Lower lobe of right lung (tissue), 2 donors: ENCODE results near the gene LILRA2. TPM values are rescaled to one million over a fixed set of nuclear protein-coding genes. Genes with fewer than 3 reads are reported as not detected.
A peak's percentile ranks its signal among the peaks of the same experiment; 100 is the strongest.
"Not testable (repeated sequence)": the region's sequence is repeated elsewhere in the genome, so short reads cannot be mapped to it uniquely, and the experiment has no call there.

Experiments
- ATAC-seq, 2 donors: fragments of 200-7000 bp; cut with Tn5 transposase; one replicate each; pipeline ENCODE4 v1.9.1; 2020 to 2022; ENCODE audit warnings: mild to moderate bottlenecking in 2 of 2, moderate library complexity in 2 of 2
- DNase-seq: peaks from one replicate; pipeline ENCODE4 v3.0.0-alpha.2; 2020
- H3K27ac ChIP-seq: fragments of 200-600 bp; one replicate; pipeline ENCODE4 v1.8.0; 2022
- H3K27me3 ChIP-seq: fragments of 200-600 bp; one replicate; pipeline ENCODE4 v1.8.0; 2022; ENCODE audit warnings: low read depth
- H3K36me3 ChIP-seq: fragments of 200-600 bp; one replicate; pipeline ENCODE4 v1.8.0; 2022; ENCODE audit warnings: mild to moderate bottlenecking
- H3K4me1 ChIP-seq: fragments of 200-600 bp; one replicate; pipeline ENCODE4 v1.8.0; 2022
- H3K4me3 ChIP-seq: fragments of 200-600 bp; one replicate; pipeline ENCODE4 v1.8.0; 2022; ENCODE audit warnings: mild to moderate bottlenecking
- H3K9me3 ChIP-seq: fragments of 200-600 bp; one replicate; pipeline ENCODE4 v1.8.0; 2022
- CTCF ChIP-seq: fragments of 200-600 bp; IDR thresholded peaks from one replicate; pipeline ENCODE4 v1.8.0; 2022; ENCODE audit warnings: antibody characterized with exemption, mild to moderate bottlenecking
- intact Hi-C: fragments of 100-400 bp; cut with DNase I; formaldehyde crosslinking; loops from one replicate; pipeline ENCODE4 v1.11.0; 2022
- total RNA-seq: library from RNA; stranded (reverse); fragmentation: NEBNext Ultra II Directional; extraction: Animal tissue kit (Norgen Biotek cat#: 25700); gene quantifications from one replicate; pipeline ENCODE4 v1.2.1, GENCODE V29; 2021
- donor health status: DM: no; HTN: yes; CAD: no; lungs with severe emphysema.

The LILRA2 gene
- total RNA-seq, 1 donor from 2014 or later, result 25.3 TPM

- DNase-seq, result no peak
- Histone ChIP-seq H3K27ac (no peak overlapping the region), H3K27me3 (peaks cover 7% of the 10 kb centered on the region), H3K4me1 (no peaks in the 10 kb centered on the region), H3K36me3 (no peaks in the 10 kb centered on the region), H3K9me3 (no peaks in the 10 kb centered on the region), H3K4me3 (no peak overlapping the region)
- no peak for TF ChIP-seq CTCF
- ATAC-seq, result no peak
- intact Hi-C loops, result no loop called here
These were observed 2.9 kb downstream of the LILRA2 start for GRCh38 chr19:54576411-54576976.

GRCh38 chr19:54577334-54577733, 3.7 kb downstream of the LILRA2 start:
- H3K36me3 ChIP-seq, result no peaks in the 10 kb centered on the region
- no peak overlapping the region for H3K27ac ChIP-seq
- no peak for ATAC-seq
- no peak for DNase-seq
- no peak overlapping the region for H3K4me3 ChIP-seq
- TF ChIP-seq CTCF, result no peak
- peaks cover 4% of the 10 kb centered on the region for H3K27me3 ChIP-seq
- intact Hi-C loops, result no loop called here
- no peaks in the 10 kb centered on the region for H3K4me1 ChIP-seq
- H3K9me3 ChIP-seq, result no peaks in the 10 kb centered on the region

- not testable (repeated sequence) for H3K36me3 ChIP-seq
These were observed 4.7 kb downstream of the LILRA2 start for GRCh38 chr19:54578268-54578667.

GRCh38 chr19:54586397-54586796, 12.8 kb downstream of the LILRA2 start:
- ATAC-seq (no peak), DNase-seq (no peak)
- Histone ChIP-seq H3K4me3 (no peak overlapping the region), H3K4me1 (no peaks in the 10 kb centered on the region), H3K27me3 (peaks cover 8% of the 10 kb centered on the region), H3K36me3 (no peaks in the 10 kb centered on the region), H3K27ac (no peak overlapping the region), H3K9me3 (no peaks in the 10 kb centered on the region)
- no peak for TF ChIP-seq CTCF
- intact Hi-C loops, result no loop called here

More at GRCh38 chr19:54578268-54578667, 4.7 kb downstream of the LILRA2 start:
- H3K27ac ChIP-seq, ATAC-seq, DNase-seq, H3K27me3 ChIP-seq, H3K4me1 ChIP-seq, intact Hi-C loops, H3K4me3 ChIP-seq, H3K9me3 ChIP-seq: not testable (repeated sequence)

GRCh38 chr19:54587026-54587425, 13.4 kb downstream of the LILRA2 start:
- Histone ChIP-seq H3K9me3 (no peaks in the 10 kb centered on the region), H3K4me3 (no peak overlapping the region), H3K27ac (no peak overlapping the region), H3K36me3 (no peaks in the 10 kb centered on the region), H3K4me1 (no peaks in the 10 kb centered on the region), H3K27me3 (peaks cover 8% of the 10 kb centered on the region)
- DNase-seq, result no peak
- TF ChIP-seq CTCF, result no peak
- ATAC-seq, result no peak
- intact Hi-C loops, result no loop called here

- H3K27me3 ChIP-seq, H3K4me1 ChIP-seq, DNase-seq, intact Hi-C loops, H3K9me3 ChIP-seq, H3K36me3 ChIP-seq: not testable (repeated sequence)
- H3K4me3 ChIP-seq, result peak within 1 kb of the TSS; percentile 27
- peak; percentile 53 to 68 for ATAC-seq
- peak within 1 kb of the TSS; percentile 34 for H3K27ac ChIP-seq
These were observed 19.9 kb downstream of the LILRA2 start, which contains the start of gene LILRA1 for GRCh38 chr19:54593445-54593844. Gene LILRA1 (plus strand): TSS chr19:54593632. CDS start chr19:54594245, 613 bp downstream.

- DNase-seq, H3K9me3 ChIP-seq, H3K4me1 ChIP-seq, H3K27me3 ChIP-seq, intact Hi-C loops, H3K36me3 ChIP-seq: not testable (repeated sequence)
- peak; percentile 67 to 68 for ATAC-seq
- H3K27ac ChIP-seq, result peak overlapping the region; percentile 34
- peak overlapping the region; percentile 27 for H3K4me3 ChIP-seq
These were observed 20.5 kb downstream of the LILRA2 start for GRCh38 chr19:54593931-54594626.
